Calu3 (cell line): ENCODE results near the gene HIGD1B. TPM values are rescaled to one million over a fixed set of nuclear protein-coding genes. Genes with fewer than 3 reads are reported as not detected.

Experiments
- BruUV-seq: library from RNA; stranded (reverse); fragments of 400-500 nt; replicated peaks from 2 replicates; lab custom pipeline; 2021; lab: Mats Ljungman, UMichigan
- CTCF ChIA-PET: fragments of 300-600 bp; sonication (Branson Sonifier 250); formaldehyde crosslinking; loops from one replicate; lab custom pipeline; 2022; ENCODE audit warnings: antibody characterized with exemption; lab: Charles Lee
- DNase-seq: peaks from one replicate; pipeline ENCODE4 v3.0.0; 2022
- H3K27ac Mint-ChIP-seq: one replicate; pipeline ENCODE4 v1.8.0; 2022; ENCODE audit warnings: mixed read lengths; ENCODE audit not compliant: unreplicated experiment
- H3K27me3 Mint-ChIP-seq: one replicate; pipeline ENCODE4 v1.8.0; 2022; ENCODE audit warnings: mixed read lengths; ENCODE audit not compliant: unreplicated experiment
- H3K36me3 Mint-ChIP-seq: one replicate; pipeline ENCODE4 v1.8.0; 2022; ENCODE audit warnings: mild to moderate bottlenecking, moderate library complexity, mixed read lengths; ENCODE audit not compliant: insufficient read depth, unreplicated experiment
- H3K4me1 Mint-ChIP-seq: one replicate; pipeline ENCODE4 v1.8.0; 2022; ENCODE audit warnings: mild to moderate bottlenecking, low read depth, mixed read lengths; ENCODE audit not compliant: unreplicated experiment
- H3K4me3 Mint-ChIP-seq: one replicate; pipeline ENCODE4 v1.8.0; 2022; ENCODE audit warnings: mild to moderate bottlenecking, low read depth, moderate library complexity, mixed read lengths; ENCODE audit not compliant: unreplicated experiment
- H3K9me3 Mint-ChIP-seq: one replicate; pipeline ENCODE4 v1.8.0; 2022; ENCODE audit warnings: low read depth, mixed read lengths; ENCODE audit not compliant: unreplicated experiment
- CTCF ChIP-seq: fragments of 200-600 bp; IDR thresholded peaks from one replicate; pipeline ENCODE4 v1.8.0; 2022; ENCODE audit warnings: antibody characterized with exemption; ENCODE audit not compliant: unreplicated experiment
- intact Hi-C: fragments of 100-400 bp; cut with micrococcal nuclease; formaldehyde crosslinking; loops from one replicate; pipeline ENCODE4 v1.10.0; 2022; ENCODE audit not compliant: unreplicated experiment
- total RNA-seq: library from RNA; stranded (reverse); gene quantifications from 2 replicates; pipeline ENCODE4 v1.2.3, GENCODE V29; 2022

HIGD1B gene
- total RNA-seq, 1 experiment from 2014 or later = not detected

DNA sequence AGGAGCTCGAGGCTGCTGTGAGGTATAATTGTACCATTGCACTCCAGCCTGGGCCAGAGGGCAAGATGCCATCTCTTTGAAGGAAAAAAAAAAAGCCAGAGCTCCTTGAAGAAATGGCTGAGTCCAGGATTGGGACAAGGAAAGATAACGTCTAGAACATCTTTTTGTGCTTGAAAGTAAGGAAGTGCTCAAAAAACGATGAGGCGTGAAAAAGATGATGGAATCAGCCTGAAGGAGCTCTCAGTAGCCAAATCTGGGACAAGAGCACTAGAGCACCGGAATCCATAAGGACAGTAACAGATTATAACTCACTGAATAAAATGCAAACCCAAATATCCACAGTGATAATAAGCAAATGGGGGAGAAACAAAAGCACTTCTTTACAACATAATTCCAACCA lies 29.4 kb downstream of the HIGD1B start:
- CTCF ChIA-PET = interaction anchor here (0.6 to 3.1 kb wide), 5 partner anchors 10 to 104 kb away, joined by 3 to 27 read pairs (median 5); no protein-coding TSS in a partner anchor
- Mint-ChIP-seq H3K36me3 (peaks cover 71% of the 10 kb centered on the region), H3K27ac (no peak overlapping the region), H3K9me3 (no peaks in the 10 kb centered on the region), H3K4me3 (no peak overlapping the region), H3K27me3 (no peaks in the 10 kb centered on the region), H3K4me1 (no peaks in the 10 kb centered on the region)
- no peak for DNase-seq
- no peak for TF ChIP-seq CTCF
- no TSS peak for BruUV-seq
- intact Hi-C loops = no loop called here

GRCh38 chr17:44878627-44879221 lies 31.0 kb downstream of the HIGD1B start:
- Mint-ChIP-seq H3K4me1 (no peaks in the 10 kb centered on the region), H3K27me3 (no peaks in the 10 kb centered on the region), H3K27ac (no peak overlapping the region), H3K9me3 (no peaks in the 10 kb centered on the region), H3K36me3 (peaks cover 76% of the 10 kb centered on the region), H3K4me3 (no peak overlapping the region)
- peak; percentile 52 for DNase-seq
- intact Hi-C loops = no loop called here
- peak; percentile 82 for TF ChIP-seq CTCF
- CTCF ChIA-PET = interaction anchor here (1.0 to 3.1 kb wide), 6 partner anchors 11 to 106 kb away, joined by 3 to 27 read pairs (median 6); no protein-coding TSS in a partner anchor
- no TSS peak for BruUV-seq

- TF ChIP-seq CTCF = no peak
- Mint-ChIP-seq H3K27ac (no peak overlapping the region), H3K4me1 (no peaks in the 10 kb centered on the region), H3K36me3 (peaks cover 72% of the 10 kb centered on the region), H3K4me3 (no peak overlapping the region), H3K9me3 (no peaks in the 10 kb centered on the region), H3K27me3 (no peaks in the 10 kb centered on the region)
- DNase-seq = no peak
- no TSS peak for BruUV-seq
- intact Hi-C loops = no loop called here
- CTCF ChIA-PET = interaction anchor here (1.0 to 3.1 kb wide), 5 partner anchors 21 to 106 kb away, joined by 3 to 27 read pairs (median 8); no protein-coding TSS in a partner anchor
Observed at GRCh38 chr17:44879376-44879775, 31.7 kb downstream of the HIGD1B start.

DNA sequence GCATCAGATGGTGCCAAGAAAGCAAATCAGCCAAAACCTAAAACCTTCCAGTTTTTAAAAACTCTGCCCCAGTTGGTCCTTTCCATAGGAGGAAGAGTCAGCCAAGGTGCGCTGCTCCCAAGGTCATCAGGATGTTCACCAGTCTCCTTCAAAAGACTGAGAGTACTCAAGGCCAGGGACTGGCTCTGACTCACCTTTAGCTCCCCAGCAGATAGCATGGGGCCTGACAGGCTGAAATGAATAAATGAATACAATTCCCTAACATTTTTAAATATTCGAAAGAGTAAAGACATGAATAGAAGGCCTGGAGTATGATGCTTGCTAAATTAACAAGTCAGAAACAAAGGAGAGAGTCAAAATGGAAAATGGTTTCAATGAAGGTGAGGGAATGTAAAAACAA lies 32.4 kb downstream of the HIGD1B start:
- H3K4me1 Mint-ChIP-seq = no peaks in the 10 kb centered on the region
- no peak for DNase-seq
- no peak overlapping the region for H3K27ac Mint-ChIP-seq
- no peaks in the 10 kb centered on the region for H3K27me3 Mint-ChIP-seq
- no TSS peak for BruUV-seq
- no peak overlapping the region for H3K4me3 Mint-ChIP-seq
- intact Hi-C loops = no loop called here
- no peak for TF ChIP-seq CTCF
- peaks cover 76% of the 10 kb centered on the region for H3K36me3 Mint-ChIP-seq
- CTCF ChIA-PET = interaction anchor here (2.5 kb wide), 1 partner anchor 105 kb away, joined by 18 read pairs; no protein-coding TSS in a partner anchor
- H3K9me3 Mint-ChIP-seq = no peaks in the 10 kb centered on the region
